Nephron progenitor cell (in vitro differentiated cells): Measurements from ENCODE around the gene ALG8.
A peak's percentile ranks its signal among the peaks of the same experiment; 100 is the strongest.

Source experiments
- DNase-seq: peaks from one replicate; pipeline ENCODE4 v3.0.0; 2021
- H3K27ac Mint-ChIP-seq: 2 replicates; pipeline ENCODE4 v1.8.0; 2021; ENCODE audit warnings: mild to moderate bottlenecking, moderate library complexity, mixed read lengths
- H3K27me3 Mint-ChIP-seq: 2 replicates; pipeline ENCODE4 v1.8.0; 2021; ENCODE audit warnings: mild to moderate bottlenecking, low read depth, mixed read lengths; ENCODE audit not compliant: poor library complexity
- H3K36me3 Mint-ChIP-seq: 2 replicates; pipeline ENCODE4 v1.8.0; 2021; ENCODE audit warnings: low read depth, mixed read lengths
- H3K4me1 Mint-ChIP-seq: 2 replicates; pipeline ENCODE4 v1.8.0; 2021; ENCODE audit warnings: mixed read lengths
- H3K4me3 Mint-ChIP-seq: 2 replicates; pipeline ENCODE4 v1.8.0; 2021; ENCODE audit warnings: mild to moderate bottlenecking, moderate library complexity, mixed read lengths
- H3K9me3 Mint-ChIP-seq: 2 replicates; pipeline ENCODE4 v1.8.0; 2021; ENCODE audit warnings: mild to moderate bottlenecking, moderate library complexity, mixed read lengths
- TF ChIP-seq, protein P1 (sequence below): fragments of 200-600 bp; sonication (generic); IDR thresholded peaks from 2 replicates; pipeline ENCODE4 v1.5.0; 2021; ENCODE audit warnings: antibody characterized with exemption

The ALG8 gene

DNA sequence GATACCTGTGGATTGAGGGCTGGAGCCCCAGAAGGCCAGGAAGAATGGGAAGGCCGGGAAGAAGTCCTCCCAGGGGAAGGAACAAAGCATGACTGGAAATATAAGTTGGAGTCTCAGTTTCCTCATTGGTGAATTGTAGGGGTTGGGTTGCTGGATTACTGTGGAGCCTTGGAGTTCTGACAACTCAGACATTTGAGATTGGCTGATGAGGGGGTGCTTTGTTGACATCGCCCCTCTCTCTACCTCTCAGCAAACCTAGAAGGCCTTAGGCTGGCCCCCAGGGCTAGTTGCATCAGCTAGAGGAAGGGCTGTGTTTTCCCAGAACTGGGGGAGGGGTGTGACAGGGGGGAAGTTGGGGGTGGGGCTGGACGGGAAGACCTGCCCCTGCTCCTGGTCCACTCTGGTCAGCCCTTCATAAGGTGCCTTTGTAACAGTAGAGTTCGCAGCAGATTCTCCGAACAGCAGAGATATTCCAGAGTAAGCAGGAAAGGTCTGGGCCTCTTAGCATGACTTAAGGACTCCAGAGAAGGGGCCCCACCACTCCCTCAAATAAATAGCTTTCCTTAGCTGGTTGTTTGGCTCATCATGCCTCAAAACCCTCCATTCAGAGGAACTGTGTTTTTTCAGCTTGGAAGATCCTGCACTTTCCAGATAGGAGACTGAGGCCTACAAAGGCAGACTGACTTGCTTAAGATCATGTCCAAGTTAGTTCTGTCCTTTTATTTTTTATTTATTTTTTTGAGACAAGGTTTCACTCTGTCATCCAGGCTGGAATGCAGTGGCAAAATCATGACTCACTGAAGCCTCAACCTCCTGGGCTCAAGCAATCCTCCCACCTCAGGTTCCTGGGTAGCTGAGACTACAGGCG is 88.2 kb downstream of the ALG8 start:
- TF ChIP-seq, protein P1, sequence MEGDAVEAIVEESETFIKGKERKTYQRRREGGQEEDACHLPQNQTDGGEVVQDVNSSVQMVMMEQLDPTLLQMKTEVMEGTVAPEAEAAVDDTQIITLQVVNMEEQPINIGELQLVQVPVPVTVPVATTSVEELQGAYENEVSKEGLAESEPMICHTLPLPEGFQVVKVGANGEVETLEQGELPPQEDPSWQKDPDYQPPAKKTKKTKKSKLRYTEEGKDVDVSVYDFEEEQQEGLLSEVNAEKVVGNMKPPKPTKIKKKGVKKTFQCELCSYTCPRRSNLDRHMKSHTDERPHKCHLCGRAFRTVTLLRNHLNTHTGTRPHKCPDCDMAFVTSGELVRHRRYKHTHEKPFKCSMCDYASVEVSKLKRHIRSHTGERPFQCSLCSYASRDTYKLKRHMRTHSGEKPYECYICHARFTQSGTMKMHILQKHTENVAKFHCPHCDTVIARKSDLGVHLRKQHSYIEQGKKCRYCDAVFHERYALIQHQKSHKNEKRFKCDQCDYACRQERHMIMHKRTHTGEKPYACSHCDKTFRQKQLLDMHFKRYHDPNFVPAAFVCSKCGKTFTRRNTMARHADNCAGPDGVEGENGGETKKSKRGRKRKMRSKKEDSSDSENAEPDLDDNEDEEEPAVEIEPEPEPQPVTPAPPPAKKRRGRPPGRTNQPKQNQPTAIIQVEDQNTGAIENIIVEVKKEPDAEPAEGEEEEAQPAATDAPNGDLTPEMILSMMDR, result no peak

More for the DNA sequence above, 88.2 kb downstream of the ALG8 start:
- Mint-ChIP-seq H3K4me1 (peaks cover 30% of the 10 kb centered on the region), H3K4me3 (no peak overlapping the region), H3K9me3 (no peaks in the 10 kb centered on the region), H3K36me3 (no peaks in the 10 kb centered on the region), H3K27ac (peak overlapping the region; percentile 49), H3K27me3 (peaks cover 5% of the 10 kb centered on the region)
- DNase-seq, result no peak
